Germinal center (tissue), 1 donor: ENCODE measurements around the gene TYRP1.

ENCODE experiments used
- DNase-seq: peaks from one replicate; pipeline ENCODE4 v3.0.0; 2012; ENCODE audit warnings: mixed read lengths, low spot score

Gene TYRP1

GRCh38 chr9:12696931-12697622 lies 3.9 kb downstream of the TYRP1 start:
- no peak for DNase-seq

DNA sequence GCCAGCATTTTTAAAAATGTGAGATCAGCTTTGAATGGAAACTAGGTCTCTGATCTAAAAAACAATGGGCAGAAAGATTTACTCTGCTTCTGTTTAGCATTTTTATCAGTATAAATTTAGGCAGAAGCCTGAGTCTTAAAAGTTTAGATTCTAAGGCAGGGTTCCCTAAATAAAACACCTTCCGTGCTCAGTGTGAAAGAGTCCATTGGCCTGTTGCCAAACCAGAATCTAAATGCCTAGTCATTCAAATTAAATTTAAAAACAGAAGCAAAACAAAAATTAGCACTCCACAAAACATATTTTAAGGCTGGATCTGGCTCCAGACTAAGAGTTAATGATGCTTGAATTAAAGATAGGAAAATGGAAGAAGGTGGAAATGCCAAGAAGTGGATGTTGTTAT lies 4.5 kb downstream of the TYRP1 start:
- no peak for DNase-seq

GRCh38 chr9:12698266-12698665 lies 5.1 kb downstream of the TYRP1 start:
- DNase-seq: no peak

GRCh38 chr9:12698986-12699385 lies 5.8 kb downstream of the TYRP1 start:
- DNase-seq: no peak

DNA sequence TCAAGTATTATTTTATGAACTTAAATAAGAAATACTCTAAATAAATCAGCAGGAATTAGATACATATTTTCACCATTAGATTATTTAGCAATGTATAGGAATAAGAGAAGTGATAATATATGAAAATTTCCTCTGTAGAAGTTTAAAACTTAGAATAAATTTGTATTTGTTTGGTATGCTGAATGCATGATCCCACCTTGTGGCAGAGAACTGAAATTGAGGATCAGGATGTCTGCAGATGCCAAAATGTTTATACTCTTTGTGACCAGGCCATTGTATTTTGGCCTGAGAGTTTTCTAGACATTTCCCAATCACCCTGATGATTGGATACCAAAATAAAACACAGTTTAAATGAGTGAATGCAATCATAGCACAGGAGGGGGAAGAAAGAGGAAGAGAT lies 6.3 kb downstream of the TYRP1 start:
- no peak for DNase-seq

GRCh38 chr9:12701126-12701525 lies 7.9 kb downstream of the TYRP1 start:
- DNase-seq: no peak

DNA sequence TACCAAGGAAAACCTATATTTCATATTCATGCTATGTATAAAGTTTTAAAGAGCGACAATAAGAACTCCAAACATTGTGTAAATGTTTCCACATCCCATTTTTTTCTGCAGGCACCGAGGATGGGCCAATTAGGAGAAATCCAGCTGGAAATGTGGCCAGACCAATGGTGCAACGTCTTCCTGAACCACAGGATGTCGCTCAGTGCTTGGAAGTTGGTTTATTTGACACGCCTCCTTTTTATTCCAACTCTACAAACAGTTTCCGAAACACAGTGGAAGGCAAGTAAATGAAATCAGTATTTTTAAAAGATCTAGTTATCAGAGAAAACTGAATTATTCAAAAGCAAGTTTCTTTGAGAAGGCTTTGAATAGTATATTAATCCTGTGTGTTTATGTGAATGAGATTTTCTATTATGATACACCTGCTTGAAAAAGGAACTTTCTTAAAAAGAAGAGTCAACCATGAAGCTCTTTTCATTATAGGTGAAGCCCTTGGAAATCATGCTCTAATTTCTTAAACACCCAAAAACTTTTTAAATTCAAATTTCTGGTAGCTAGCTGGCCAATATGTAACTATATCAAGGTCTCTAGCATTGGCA lies 9.1 kb downstream of the TYRP1 start:
- DNase-seq: no peak

- DNase-seq: no peak
Observed at GRCh38 chr9:12703996-12704395, 10.8 kb downstream of the TYRP1 start.

DNA sequence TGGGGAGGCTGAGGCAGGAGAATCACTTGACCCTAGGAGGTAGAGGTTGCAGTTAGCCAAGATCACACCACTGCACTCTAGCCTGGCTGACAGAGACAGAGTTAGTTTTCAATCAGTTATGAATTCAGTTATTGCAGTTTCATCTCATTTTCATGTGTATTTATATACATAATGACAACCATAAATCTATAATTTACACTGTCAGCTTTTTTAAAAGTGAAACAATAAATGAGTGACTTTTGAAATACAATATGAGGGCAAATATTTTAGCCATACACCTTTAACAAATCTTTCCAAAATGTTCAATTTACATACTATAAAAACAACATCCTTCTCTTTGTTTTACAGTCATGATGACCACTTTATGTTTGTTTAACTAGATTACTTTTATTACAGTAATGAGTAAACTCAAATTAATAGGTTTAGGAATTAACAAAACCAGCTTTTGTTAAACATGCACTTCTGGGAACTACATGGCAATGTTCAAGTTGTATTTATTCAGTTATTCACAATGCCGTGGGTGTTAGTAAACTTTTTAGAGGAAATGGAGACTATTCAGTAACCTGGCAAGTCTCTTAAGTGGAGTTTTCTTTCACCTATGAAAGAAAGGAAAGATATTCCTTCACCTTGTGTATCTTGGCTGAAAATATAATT lies 12.7 kb downstream of the TYRP1 start:
- DNase-seq: no peak

GRCh38 chr9:12708562-12709298 lies 15.5 kb downstream of the TYRP1 start:
- DNase-seq: no peak

- DNase-seq: no peak
Observed at GRCh38 chr9:12712532-12712931, 19.3 kb downstream of the TYRP1 start.

GRCh38 chr9:12715268-12715667 lies 22.1 kb downstream of the TYRP1 start:
- DNase-seq: no peak

DNA sequence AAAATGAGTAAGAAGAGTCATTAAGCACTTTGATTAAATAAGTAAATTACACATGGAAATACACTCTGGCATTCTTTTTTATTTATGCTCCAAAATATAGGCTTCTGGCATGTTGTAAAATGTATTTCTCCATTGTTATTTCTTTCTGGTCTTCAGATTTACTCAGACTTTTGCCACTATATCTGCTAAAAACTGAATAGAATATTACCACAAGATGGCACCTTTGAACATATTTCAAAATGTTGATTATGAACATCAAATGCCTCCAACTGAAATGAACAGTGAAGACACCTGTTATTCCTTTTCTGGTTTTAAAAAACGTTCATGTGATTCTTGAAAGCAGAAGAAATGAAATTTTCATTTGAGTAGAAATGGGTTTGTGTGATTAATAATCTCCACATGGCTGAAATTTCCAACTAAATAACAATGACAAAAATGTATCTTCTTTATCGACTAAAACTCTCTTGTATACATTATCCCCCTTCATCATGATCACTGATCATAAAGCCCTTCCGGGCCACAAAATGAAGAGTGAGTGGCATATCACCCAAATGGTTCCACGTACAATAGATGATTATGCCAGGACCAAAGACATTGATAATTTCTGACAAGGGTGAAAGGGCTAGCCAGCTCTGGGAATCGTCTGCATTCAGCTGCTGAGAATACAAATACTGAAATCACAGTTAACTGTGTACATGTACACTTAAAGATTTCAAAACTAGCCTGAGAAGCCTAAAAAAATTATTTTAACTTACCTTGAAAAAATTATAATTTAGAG lies 23.8 kb downstream of the TYRP1 start:
- DNase-seq: no peak

DNA sequence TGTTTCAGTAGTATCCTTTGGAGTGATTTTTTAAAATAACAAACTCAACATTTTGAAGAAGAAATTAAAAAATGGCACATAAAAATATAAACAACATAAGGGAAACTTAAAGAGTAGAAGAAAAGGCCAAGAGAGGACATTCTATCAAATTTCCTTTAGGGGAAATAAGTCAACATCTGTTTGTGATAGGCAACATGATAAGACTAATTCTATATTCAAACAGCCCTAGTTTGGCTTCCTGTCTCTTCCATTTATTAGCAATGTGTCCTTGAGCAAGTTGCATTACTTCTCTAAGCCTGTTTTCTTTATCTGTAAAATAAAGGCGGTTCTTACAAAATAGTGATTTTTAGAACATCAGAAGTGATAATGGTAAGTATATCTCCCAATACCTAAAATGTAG lies 24.7 kb downstream of the TYRP1 start:
- DNase-seq: no peak

- DNase-seq: no peak
Observed at GRCh38 chr9:12718482-12719026, 25.4 kb downstream of the TYRP1 start.

- DNase-seq: no peak
Observed at GRCh38 chr9:12719431-12719830, 26.2 kb downstream of the TYRP1 start.

- no peak for DNase-seq
Observed at GRCh38 chr9:12720551-12720950, 27.4 kb downstream of the TYRP1 start.

GRCh38 chr9:12722131-12722530 lies 28.9 kb downstream of the TYRP1 start:
- no peak for DNase-seq

DNA sequence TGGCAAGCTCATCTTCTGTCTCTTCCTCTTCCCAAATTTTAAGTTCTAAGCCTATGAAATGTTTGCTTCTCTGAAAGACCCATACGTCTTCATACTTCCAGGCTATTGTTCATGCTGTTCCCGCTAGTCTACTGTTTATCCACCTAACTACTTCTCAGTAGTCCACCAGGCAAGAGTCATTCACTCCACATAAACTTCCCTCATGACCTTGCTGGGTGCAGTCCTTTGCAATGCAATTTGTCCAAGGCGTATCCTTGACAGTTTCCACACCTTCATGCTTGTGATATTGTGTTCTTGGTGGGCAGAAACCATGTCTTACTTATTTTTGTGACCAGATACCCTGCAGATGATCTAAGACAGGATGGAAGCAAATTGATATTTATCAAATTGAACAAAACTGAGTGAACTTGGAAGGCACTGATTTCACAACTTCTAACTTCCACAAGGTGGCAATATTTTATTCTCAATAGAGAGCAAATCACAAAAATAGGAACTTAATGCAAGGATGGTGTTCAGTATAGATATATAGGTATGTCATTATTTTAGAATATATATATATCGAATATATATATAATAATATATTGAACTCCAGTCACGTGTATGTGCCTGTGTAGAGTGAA lies 30.3 kb downstream of the TYRP1 start:
- DNase-seq: no peak

DNA sequence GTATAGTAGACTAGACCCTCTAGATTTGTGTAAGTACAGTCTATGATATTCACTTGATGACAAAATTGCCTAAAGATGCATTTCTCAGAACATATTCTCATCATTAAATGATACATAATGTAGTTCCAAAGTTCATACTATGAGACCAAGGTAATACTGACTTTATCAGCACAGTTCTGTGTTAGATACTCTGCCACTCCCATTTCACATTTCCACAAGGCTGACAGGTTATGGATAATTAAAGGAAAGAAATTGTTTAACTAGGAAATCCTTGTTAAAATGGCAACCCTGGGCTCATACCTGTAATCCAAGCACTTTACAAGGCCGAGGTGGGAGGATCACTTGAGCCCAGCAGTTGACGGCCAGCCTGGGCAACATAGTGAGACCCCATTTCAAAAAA lies 33.6 kb downstream of the TYRP1 start:
- DNase-seq: no peak

- no peak for DNase-seq
Observed at GRCh38 chr9:12730198-12730597, 37.0 kb downstream of the TYRP1 start.
